ENCODE measurements around the gene ANAPC15.
"Not testable (repeated sequence)": the region's sequence is repeated elsewhere in the genome, so short reads cannot be mapped to it uniquely, and the experiment has no call there.

ANAPC15 gene

DNA sequence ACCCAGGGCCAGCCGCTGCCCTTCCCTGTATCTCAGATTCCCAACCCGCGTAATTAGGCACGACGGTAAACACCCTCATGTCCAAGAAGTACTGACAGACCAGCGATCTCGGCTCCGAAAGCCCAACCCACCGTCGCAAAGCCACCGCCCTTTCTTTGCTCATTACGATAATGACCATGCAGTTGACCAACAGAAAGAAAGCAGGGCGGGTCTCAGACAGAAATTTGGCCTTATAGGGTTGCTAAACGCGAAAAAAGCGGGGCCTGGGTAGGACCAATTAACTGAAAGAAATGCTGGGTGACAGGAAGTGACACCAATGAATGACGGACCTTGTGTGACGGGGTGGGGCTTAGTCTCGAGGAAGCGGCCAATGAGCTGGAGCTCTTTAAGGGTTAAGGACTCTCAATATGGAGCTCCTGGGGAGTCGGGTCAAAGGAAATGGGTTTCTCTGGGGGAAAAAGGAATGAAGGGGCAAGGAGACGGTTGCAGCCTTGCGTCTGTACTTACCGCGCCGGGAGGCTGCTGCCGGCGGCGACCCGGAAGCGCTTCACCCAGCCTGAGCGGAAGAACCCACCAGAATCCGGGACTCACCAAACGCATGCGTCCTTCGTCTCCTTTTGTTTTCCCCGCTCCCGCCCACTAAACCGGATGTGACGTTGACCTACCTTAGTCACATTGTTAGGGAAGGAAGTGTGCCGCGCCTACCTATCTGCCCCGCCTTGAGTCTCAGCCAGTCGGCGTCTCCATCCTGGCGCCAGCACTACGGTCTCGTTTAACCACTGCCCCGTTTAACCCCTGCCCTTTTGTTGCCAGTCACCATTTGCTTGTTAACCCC, at the start of gene ANAPC15:
ANAPC15 (minus strand) TSS at position 553 of the 835 bp plus-strand sequence. CDS start 1,419 bp downstream, outside the sequence.
- DNase-seq (ENCODE audit: low spot score), result peak; percentile 72

GRCh38 chr11:72160319-72160718, 47.8 kb upstream of the ANAPC15 start:
- DNase-seq (ENCODE audit: low spot score), result no peak

DNA sequence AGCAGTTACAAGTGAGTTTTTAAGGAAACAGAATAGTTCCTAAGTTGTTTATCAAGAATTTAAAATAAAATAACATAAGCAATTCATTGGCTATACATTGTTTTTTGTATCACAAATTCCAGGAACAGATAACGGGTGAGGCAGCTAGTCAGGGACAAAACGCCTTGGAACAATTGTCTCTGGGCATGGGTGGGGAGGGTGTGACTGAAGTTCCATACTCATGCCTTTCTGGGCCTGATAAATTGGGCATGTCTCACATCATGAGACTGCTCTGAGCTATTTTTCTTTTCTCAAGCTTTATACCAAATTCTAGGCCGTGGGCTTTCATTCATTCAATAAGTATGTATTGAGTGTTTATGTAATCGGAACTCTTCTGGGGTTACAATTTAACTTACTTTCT, 44.6 kb upstream of the ANAPC15 start:
- no peak for DNase-seq (ENCODE audit: low spot score)

DNA sequence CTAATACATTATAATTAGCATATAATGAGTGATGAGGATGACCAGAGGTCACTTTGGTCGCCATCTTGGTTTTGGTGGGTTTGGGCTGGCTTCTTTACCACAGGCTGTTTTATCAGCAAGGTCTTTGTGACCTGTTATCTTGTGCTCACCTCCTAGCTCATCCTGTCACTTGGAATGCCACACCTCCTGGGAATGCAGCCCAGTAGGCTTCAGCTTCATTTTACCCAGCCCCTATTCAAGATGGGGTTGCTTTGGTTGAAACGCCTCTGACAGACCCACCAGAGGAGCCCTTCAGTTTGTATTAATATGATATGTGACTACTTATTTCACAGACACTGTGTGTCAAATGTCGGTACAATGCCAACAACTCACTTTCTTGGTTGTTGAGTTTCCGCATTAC, 43.3 kb upstream of the ANAPC15 start:
- no peak for DNase-seq (ENCODE audit: low spot score)

- DNase-seq (ENCODE audit: low spot score), result no peak
Measured at GRCh38 chr11:72154816-72155215, 42.3 kb upstream of the ANAPC15 start.

GRCh38 chr11:72153874-72154273, 41.4 kb upstream of the ANAPC15 start:
- DNase-seq (ENCODE audit: low spot score), result not testable (repeated sequence)

- DNase-seq (ENCODE audit: low spot score), result no peak
Measured at GRCh38 chr11:72150882-72151281, 38.4 kb upstream of the ANAPC15 start.

DNA sequence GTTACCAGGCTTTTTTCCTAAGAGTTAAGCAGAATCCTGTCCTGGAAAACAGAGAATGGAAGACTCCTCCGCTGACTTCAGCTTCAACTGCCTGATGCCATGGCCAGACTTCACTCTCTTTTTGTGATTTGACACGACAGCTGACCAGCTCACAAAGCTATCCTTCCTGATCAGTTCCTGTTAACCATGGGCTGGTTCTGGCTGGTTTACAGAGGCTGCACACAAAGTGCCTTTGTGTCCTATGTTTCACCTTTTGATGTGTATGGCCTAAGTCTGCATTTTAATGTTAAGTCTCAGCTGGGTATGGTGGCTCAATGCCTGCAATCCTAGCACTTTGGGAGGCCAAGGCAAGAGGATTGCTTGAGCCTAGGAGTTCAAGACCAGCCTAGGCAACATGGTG, 34.1 kb upstream of the ANAPC15 start:
- no peak for DNase-seq (ENCODE audit: low spot score)

- no peak for DNase-seq (ENCODE audit: low spot score)
Measured at GRCh38 chr11:72144807-72145565, 32.5 kb upstream of the ANAPC15 start.

- DNase-seq (ENCODE audit: low spot score), result not testable (repeated sequence)
Measured at GRCh38 chr11:72142543-72142942, 30.0 kb upstream of the ANAPC15 start.

GRCh38 chr11:72142086-72142485, 29.6 kb upstream of the ANAPC15 start:
- DNase-seq (ENCODE audit: low spot score), result not testable (repeated sequence)

- DNase-seq (ENCODE audit: low spot score), result no peak
Measured at GRCh38 chr11:72141066-72141465, 28.6 kb upstream of the ANAPC15 start.

- DNase-seq (ENCODE audit: low spot score), result no peak
Measured at GRCh38 chr11:72140661-72141060, 28.2 kb upstream of the ANAPC15 start.

DNA sequence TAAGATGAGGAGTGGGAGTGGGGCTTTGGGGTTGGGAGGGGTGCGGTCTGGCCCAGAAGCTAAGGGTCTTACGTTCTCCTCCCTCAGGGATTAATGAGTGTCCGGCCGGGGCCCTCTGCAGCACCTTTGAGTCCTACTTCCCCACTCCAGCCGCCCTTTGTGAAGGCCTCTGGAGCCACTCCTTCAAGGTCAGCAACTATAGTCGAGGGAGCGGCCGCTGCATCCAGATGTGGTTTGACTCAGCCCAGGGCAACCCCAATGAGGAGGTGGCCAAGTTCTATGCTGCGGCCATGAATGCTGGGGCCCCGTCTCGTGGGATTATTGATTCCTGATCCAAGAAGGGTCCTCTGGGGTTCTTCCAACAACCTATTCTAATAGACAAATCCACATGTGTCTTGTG, 27.0 kb upstream of the ANAPC15 start:
- DNase-seq (ENCODE audit: low spot score), result no peak

GRCh38 chr11:72138821-72139390, 26.4 kb upstream of the ANAPC15 start:
- DNase-seq (ENCODE audit: low spot score), result no peak

- DNase-seq (ENCODE audit: low spot score), result no peak
Measured at GRCh38 chr11:72136684-72137262, 24.3 kb upstream of the ANAPC15 start.

DNA sequence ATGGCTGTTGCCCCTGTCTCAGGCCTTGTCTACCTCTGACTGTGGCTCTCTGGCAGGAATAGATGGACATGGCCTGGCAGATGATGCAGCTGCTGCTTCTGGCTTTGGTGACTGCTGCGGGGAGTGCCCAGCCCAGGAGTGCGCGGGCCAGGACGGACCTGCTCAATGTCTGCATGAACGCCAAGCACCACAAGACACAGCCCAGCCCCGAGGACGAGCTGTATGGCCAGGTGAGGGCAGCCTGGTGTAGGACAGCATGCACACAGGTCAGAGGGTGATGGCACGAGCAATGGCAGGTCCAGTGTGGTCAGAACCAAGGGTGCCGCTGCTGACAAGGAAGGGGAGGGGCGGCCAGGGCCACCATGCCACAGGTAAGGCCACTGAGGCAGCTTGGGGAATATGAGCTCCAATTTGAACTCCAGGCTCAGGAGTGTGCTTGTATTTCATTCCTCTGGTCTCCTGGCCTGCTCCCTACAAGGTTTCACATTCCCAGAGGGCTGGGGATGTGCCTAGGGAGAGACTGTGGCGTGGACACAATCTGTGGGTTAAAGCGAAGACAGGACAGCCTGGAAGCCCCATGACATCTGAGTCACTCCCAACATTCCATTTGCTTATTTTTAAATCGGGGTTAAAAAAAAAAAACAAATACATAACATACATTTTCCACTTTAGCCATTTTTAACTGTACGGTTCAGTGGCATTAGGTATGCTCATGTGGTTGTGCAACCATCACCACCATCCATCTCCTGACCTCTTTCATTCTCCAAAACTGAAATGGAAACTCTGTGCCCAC, 23.6 kb upstream of the ANAPC15 start:
- DNase-seq (ENCODE audit: low spot score), result no peak

DNA sequence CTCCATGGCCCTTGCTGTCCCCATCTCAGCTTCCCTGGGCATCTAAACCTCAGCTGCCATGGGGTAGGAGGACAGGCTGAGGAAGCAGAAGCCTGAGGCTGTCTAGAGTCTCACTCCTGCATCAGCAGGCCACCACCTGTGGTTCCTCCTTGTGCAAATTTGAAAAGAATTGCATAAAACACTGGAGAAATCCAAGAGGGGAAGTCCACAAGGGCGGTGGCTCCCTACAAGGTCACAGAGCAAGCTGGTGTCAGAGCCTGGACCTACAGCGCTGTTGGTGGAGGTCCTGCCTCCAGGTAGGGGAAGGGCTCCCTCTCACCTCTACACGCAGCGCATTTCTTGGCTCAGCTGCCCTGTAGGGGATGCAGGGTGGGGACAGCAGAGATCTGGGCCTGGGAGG, 23.0 kb upstream of the ANAPC15 start, which contains the start of gene FOLR3:
FOLR3 (plus strand) TSS at position 253 of the 400 bp plus-strand sequence. CDS start 228 bp downstream, outside the sequence.
- not testable (repeated sequence) for DNase-seq (ENCODE audit: low spot score)

DNA sequence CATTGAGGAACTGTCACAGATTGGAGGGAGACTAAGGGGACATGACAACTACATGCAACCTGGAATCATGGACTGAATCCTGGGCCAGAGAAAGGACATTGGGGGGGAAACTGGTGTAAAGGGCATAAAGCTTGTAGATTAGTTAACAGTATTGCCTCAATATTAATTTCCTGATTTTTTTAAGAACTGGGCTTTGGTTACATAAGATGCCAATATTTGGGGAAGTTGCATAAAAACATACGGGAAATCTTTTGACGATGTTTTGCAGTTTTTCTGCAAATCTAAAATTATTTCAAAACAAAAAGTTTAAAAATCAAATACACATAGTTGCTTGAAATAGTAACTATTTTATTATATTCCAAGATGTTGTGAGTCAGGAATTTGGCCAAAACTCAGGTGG, 20.2 kb upstream of the ANAPC15 start:
- no peak for DNase-seq (ENCODE audit: low spot score)

DNA sequence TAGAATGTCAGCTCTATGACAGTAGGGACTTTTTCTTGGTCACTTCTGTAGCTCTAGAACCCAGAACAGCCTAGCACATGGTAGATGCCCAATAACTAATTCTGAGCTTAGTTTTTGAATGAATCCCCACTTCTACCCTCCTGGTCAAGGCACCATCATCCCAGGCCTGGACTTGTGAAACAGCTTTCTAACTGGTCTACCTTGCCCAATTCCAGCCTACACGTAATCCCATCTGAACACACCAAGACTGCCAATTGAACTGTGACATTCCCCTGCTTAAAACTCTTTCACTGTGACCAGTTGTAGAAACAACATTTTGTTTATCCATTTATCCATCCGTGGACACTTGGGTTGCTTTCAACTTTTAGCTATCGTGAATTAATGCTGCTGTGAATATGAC, 16.9 kb upstream of the ANAPC15 start:
- no peak for DNase-seq (ENCODE audit: low spot score)

- no peak for DNase-seq (ENCODE audit: low spot score)
Measured at GRCh38 chr11:72127923-72128322, 15.4 kb upstream of the ANAPC15 start.

DNA sequence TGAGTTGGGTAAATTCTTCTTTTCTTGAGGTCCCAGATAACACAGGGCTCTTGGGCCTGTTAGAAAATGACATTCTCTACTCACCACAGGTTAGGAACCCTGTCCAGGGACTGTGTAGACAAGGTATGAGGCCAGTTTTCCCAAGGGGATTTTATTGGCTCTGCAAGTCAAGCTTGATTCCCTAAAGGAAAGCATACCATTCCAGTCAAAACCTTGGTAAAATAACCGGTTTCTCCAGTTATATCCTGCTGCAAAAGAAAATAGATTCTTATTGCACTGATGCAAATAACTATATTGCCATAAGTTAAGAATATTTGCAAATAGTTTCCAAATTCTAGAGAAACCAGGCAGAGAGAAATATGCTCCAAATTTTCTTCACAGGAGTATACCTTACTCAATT, 13.5 kb upstream of the ANAPC15 start:
- DNase-seq (ENCODE audit: low spot score), result no peak
